Measurements from ENCODE around the gene KTI12.

The KTI12 gene

DNA sequence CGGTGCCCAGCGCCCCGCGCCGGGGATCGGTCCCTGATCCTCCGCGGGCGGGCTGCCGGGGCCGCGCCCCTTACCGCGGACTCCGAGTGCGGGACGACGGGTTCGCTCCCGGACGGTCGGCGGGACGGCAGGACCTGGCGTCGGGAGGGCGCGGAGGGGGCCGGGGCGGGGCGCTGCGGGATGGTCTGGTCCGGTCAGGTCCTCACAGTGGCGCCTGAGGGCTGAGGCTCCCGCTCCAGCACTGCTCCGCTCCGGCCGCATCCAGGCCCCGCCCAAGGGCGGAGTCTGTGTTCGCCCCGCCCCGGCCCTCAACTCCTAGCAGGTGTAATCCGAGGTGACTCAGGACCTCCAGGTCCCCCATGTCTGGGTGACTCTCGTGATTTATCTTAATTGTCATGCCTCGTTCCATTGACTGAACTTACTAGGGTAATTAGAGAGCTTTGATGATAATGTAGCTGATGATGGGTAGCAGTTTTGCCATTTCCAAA, 43.1 kb downstream of the KTI12 start, which contains the start of gene RAB3B:
TSS of gene RAB3B (minus strand) at position 223 of the 488 bp plus-strand sequence. CDS start 13,583 bp downstream, outside the sequence.
- H3K4me3 ChIP-seq (ENCODE audit: low read length): peak within 1 kb of the TSS; percentile 81
- DNase-seq: peak; percentile 93
- H4K5ac ChIP-seq (ENCODE audit: low read length): no peak within 1 kb of the TSS
- H3K4me1 ChIP-seq (ENCODE audit: control insufficient read depth, low read depth, low read length): peaks cover 4% of the 10 kb centered on the region
- H2BK15ac ChIP-seq (replicated peaks; ENCODE audit: low read depth): peak within 1 kb of the TSS; percentile 87
- H2BK5ac ChIP-seq (ENCODE audit: low read length): peak within 1 kb of the TSS; percentile 70
- H2AK5ac ChIP-seq (ENCODE audit: low read length): no peak within 1 kb of the TSS
- peak within 1 kb of the TSS; percentile 78 for H3K4me2 ChIP-seq (ENCODE audit: low read length)
- peak within 1 kb of the TSS; percentile 94 for H3K18ac ChIP-seq (ENCODE audit: low read length)
- peak within 1 kb of the TSS; percentile 75 for H2BK120ac ChIP-seq (ENCODE audit: low read depth, low read length)
- no CpG with 5 or more reads among the region's 46 CpGs for WGBS (ENCODE audit: extremely low coverage, insufficient coverage, low lambda C conversion rate)
- H3K36me3 ChIP-seq (ENCODE audit: control insufficient read depth, insufficient read depth, low read length): peaks cover 1% of the 10 kb centered on the region
- peak within 1 kb of the TSS; percentile 88 for H3K9ac ChIP-seq (ENCODE audit: low read length)
- peaks cover 10% of the 10 kb centered on the region for H3K79me2 ChIP-seq (ENCODE audit: control insufficient read depth, insufficient read depth, low read length)
- no peaks in the 10 kb centered on the region for H3K27me3 ChIP-seq (ENCODE audit: insufficient read depth, low read length, poor library complexity)
- no peak within 1 kb of the TSS for H4K8ac ChIP-seq (ENCODE audit: low read depth, low read length)
- peaks cover 10% of the 10 kb centered on the region for H3K79me1 ChIP-seq (ENCODE audit: low read length)
- peak within 1 kb of the TSS; percentile 65 for H3K4ac ChIP-seq (ENCODE audit: low read depth, low read length)
- H3K56ac ChIP-seq (ENCODE audit: low read length): peak within 1 kb of the TSS; percentile 91
- H3K27ac ChIP-seq (ENCODE audit: low read depth, low read length): peak within 1 kb of the TSS; percentile 49
- H3K23ac ChIP-seq (ENCODE audit: low read length): no peak within 1 kb of the TSS

DNA sequence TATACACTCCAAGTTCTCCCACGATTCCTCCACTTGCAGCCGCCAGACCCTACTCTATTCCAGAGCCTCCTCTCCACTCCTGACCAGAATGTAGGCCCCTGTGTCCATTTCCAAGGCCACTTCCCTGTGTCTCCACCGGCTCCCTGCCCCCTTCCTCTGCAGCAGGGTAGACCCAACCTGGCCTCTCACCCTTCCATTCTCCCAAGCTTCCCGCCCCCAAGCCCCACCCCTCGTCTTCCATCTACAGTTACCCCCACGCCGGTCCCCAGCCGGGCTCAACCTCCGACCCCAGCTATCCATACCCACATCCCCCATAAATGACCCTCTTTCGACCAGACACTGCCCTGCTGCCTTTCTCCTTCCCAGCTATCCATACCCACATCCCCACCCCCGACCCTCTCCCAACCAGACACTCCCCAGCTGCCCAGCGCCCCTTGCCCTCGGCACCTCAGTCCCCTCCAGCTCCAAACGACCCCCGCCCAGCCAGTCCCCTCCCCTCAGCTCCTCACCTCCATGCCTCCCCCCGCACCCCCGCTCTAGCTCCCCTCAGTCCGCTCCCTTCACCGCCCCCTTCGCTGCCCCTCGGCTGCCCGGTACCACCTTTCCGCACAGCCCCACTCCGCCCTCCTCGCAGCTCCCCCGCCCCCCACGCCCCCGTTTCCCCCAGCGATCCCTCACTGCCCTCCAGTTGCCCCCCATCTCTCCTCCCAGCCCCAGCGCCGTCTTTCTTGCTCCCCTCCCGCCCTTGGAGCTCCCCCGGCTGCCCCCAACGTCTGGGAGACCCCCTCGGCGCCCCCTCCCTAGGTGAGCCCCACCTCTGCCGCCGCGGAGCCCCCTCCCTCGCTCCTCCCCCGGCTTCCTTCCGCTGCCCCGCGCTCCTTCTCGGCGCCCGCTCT, 43.8 kb downstream of the KTI12 start:
- Histone ChIP-seq H4K8ac (ENCODE audit: low read depth, low read length) (no peak overlapping the region), H2BK5ac (ENCODE audit: low read length) (peak overlapping the region; percentile 70), H3K9ac (ENCODE audit: low read length) (peak overlapping the region; percentile 88), H3K23ac (ENCODE audit: low read length) (no peak overlapping the region), H3K4me3 (ENCODE audit: low read length) (peak overlapping the region; percentile 81), H3K4me2 (ENCODE audit: low read length) (peak overlapping the region; percentile 78), H2AK5ac (ENCODE audit: low read length) (no peak overlapping the region), H3K4me1 (ENCODE audit: control insufficient read depth, low read depth, low read length) (peaks cover 4% of the 10 kb centered on the region), H3K18ac (ENCODE audit: low read length) (peak overlapping the region; percentile 94), H3K36me3 (ENCODE audit: control insufficient read depth, insufficient read depth, low read length) (peaks cover 1% of the 10 kb centered on the region), H2BK120ac (ENCODE audit: low read depth, low read length) (peak overlapping the region; percentile 75), H3K79me1 (ENCODE audit: low read length) (peaks cover 10% of the 10 kb centered on the region), H3K27ac (ENCODE audit: low read depth, low read length) (peak overlapping the region; percentile 49), H3K27me3 (ENCODE audit: insufficient read depth, low read length, poor library complexity) (no peaks in the 10 kb centered on the region), H3K4ac (ENCODE audit: low read depth, low read length) (peak overlapping the region; percentile 65), H4K5ac (ENCODE audit: low read length) (no peak overlapping the region), H3K79me2 (ENCODE audit: control insufficient read depth, insufficient read depth, low read length) (peaks cover 10% of the 10 kb centered on the region), H3K56ac (ENCODE audit: low read length) (peak overlapping the region; percentile 91), H2BK15ac (replicated peaks; ENCODE audit: low read depth) (peak overlapping the region; percentile 87)
- no CpG with 5 or more reads among the region's 47 CpGs for WGBS (ENCODE audit: extremely low coverage, insufficient coverage, low lambda C conversion rate)
- DNase-seq: peak; percentile 25

DNA sequence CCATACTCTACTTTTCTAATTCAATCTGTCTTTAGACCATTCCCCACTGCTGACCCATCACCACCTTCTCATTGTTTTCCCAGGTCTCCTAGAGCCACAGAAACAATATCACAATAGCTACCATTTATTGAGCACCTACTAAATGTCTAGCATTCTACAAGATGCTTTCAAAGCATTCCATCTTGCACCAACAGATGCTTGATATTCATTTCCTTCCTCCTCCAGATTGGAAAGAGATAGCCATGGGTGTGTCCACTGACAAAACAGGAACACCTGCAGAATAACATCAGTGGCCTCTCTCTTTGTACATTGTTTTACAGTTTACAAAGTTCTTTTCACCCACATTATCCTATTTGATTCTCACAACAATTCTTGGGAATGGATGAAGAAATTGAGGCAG, 45.4 kb downstream of the KTI12 start:
- H3K4ac ChIP-seq (ENCODE audit: low read depth, low read length): no peak overlapping the region

DNA sequence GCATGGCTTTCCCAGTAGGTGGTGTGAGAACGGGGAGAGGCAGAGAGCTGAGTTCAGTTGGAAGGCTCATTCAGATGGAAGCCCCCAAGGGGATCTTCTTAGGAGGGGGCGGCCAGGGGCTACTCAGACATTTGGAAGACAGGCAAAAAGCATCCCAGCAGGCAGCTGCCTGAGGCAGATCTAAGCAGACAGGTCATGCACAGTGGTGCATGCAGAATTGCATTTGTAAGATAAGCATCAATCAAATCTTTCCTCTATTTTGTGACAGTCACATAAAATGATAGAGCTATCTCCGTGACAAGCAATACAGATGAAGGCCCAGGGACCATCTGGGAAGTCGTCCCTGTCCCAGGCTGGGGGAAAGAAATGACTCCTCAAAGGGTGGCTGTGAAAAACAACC, 46.9 kb downstream of the KTI12 start:
- Histone ChIP-seq H2BK15ac (replicated peaks; ENCODE audit: low read depth) (no peak overlapping the region), H2AK5ac (ENCODE audit: low read length) (no peak overlapping the region), H3K27me3 (ENCODE audit: insufficient read depth, low read length, poor library complexity) (no peaks in the 10 kb centered on the region), H3K79me2 (ENCODE audit: control insufficient read depth, insufficient read depth, low read length) (peaks cover 10% of the 10 kb centered on the region), H2BK5ac (ENCODE audit: low read length) (no peak overlapping the region), H4K8ac (ENCODE audit: low read depth, low read length) (no peak overlapping the region), H4K5ac (ENCODE audit: low read length) (no peak overlapping the region), H3K36me3 (ENCODE audit: control insufficient read depth, insufficient read depth, low read length) (peaks cover 1% of the 10 kb centered on the region), H3K79me1 (ENCODE audit: low read length) (peaks cover 10% of the 10 kb centered on the region), H3K56ac (ENCODE audit: low read length) (no peak overlapping the region), H3K4me3 (ENCODE audit: low read length) (no peak overlapping the region), H3K4me2 (ENCODE audit: low read length) (no peak overlapping the region), H2BK120ac (ENCODE audit: low read depth, low read length) (no peak overlapping the region), H3K27ac (ENCODE audit: low read depth, low read length) (no peak overlapping the region), H3K18ac (ENCODE audit: low read length) (no peak overlapping the region), H3K4me1 (ENCODE audit: control insufficient read depth, low read depth, low read length) (peaks cover 4% of the 10 kb centered on the region), H3K23ac (ENCODE audit: low read length) (no peak overlapping the region), H3K4ac (ENCODE audit: low read depth, low read length) (no peak overlapping the region), H3K9ac (ENCODE audit: low read length) (no peak overlapping the region)
- DNase-seq: no peak
- no CpG with 5 or more reads among the region's 4 CpGs for WGBS (ENCODE audit: extremely low coverage, insufficient coverage, low lambda C conversion rate)

More for the DNA sequence above, 45.4 kb downstream of the KTI12 start:
- peaks cover 4% of the 10 kb centered on the region for H3K4me1 ChIP-seq (ENCODE audit: control insufficient read depth, low read depth, low read length)
- H2BK15ac ChIP-seq (replicated peaks; ENCODE audit: low read depth): no peak overlapping the region
- no peaks in the 10 kb centered on the region for H3K27me3 ChIP-seq (ENCODE audit: insufficient read depth, low read length, poor library complexity)
- H3K27ac ChIP-seq (ENCODE audit: low read depth, low read length): no peak overlapping the region
- H3K4me3 ChIP-seq (ENCODE audit: low read length): no peak overlapping the region
- no peak overlapping the region for H3K56ac ChIP-seq (ENCODE audit: low read length)
- no peak overlapping the region for H3K9ac ChIP-seq (ENCODE audit: low read length)
- H3K23ac ChIP-seq (ENCODE audit: low read length): no peak overlapping the region
- H2BK120ac ChIP-seq (ENCODE audit: low read depth, low read length): no peak overlapping the region
- peaks cover 10% of the 10 kb centered on the region for H3K79me1 ChIP-seq (ENCODE audit: low read length)
- peaks cover 10% of the 10 kb centered on the region for H3K79me2 ChIP-seq (ENCODE audit: control insufficient read depth, insufficient read depth, low read length)
- no peak for DNase-seq
- H3K18ac ChIP-seq (ENCODE audit: low read length): no peak overlapping the region
- H4K5ac ChIP-seq (ENCODE audit: low read length): no peak overlapping the region
- no peak overlapping the region for H3K4me2 ChIP-seq (ENCODE audit: low read length)
- H2AK5ac ChIP-seq (ENCODE audit: low read length): no peak overlapping the region
- H4K8ac ChIP-seq (ENCODE audit: low read depth, low read length): no peak overlapping the region
- no peak overlapping the region for H2BK5ac ChIP-seq (ENCODE audit: low read length)
- peaks cover 1% of the 10 kb centered on the region for H3K36me3 ChIP-seq (ENCODE audit: control insufficient read depth, insufficient read depth, low read length)

DNA sequence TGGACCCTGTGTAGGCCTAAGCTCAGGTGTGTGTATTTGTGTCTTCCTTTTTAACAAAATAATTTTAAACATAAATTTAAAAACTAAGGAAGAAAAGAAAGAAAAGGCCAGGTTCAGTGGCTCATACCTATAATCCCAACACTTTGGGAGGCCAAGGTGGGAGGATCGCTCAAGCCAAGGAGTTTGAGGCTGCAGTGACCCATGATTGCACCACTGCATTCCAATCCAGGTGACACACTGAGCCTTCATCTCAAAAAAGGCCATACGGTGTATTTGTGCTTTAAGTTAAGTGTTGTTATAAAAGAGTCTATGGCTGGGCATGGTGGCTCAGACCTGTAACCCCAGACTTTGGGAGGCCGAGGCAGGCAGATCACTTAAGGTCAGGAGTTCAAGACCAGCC, 51.4 kb downstream of the KTI12 start:
- H3K56ac ChIP-seq (ENCODE audit: low read length): no peak overlapping the region
- peaks cover 5% of the 10 kb centered on the region for H3K36me3 ChIP-seq (ENCODE audit: control insufficient read depth, insufficient read depth, low read length)
- peaks cover 6% of the 10 kb centered on the region for H3K79me1 ChIP-seq (ENCODE audit: low read length)
- no peak overlapping the region for H2BK120ac ChIP-seq (ENCODE audit: low read depth, low read length)
- no peak overlapping the region for H3K18ac ChIP-seq (ENCODE audit: low read length)
- H3K4me2 ChIP-seq (ENCODE audit: low read length): no peak overlapping the region
- no peak overlapping the region for H4K5ac ChIP-seq (ENCODE audit: low read length)
- no peaks in the 10 kb centered on the region for H3K79me2 ChIP-seq (ENCODE audit: control insufficient read depth, insufficient read depth, low read length)
- no peak overlapping the region for H3K9ac ChIP-seq (ENCODE audit: low read length)
- H3K27me3 ChIP-seq (ENCODE audit: insufficient read depth, low read length, poor library complexity): no peaks in the 10 kb centered on the region
- DNase-seq: no peak
- no CpG with 5 or more reads among the region's 3 CpGs for WGBS (ENCODE audit: extremely low coverage, insufficient coverage, low lambda C conversion rate)
- H3K23ac ChIP-seq (ENCODE audit: low read length): no peak overlapping the region
- no peak overlapping the region for H3K4me3 ChIP-seq (ENCODE audit: low read length)
- no peak overlapping the region for H2AK5ac ChIP-seq (ENCODE audit: low read length)
- no peak overlapping the region for H3K27ac ChIP-seq (ENCODE audit: low read depth, low read length)
- no peak overlapping the region for H3K4ac ChIP-seq (ENCODE audit: low read depth, low read length)
- no peak overlapping the region for H4K8ac ChIP-seq (ENCODE audit: low read depth, low read length)
- peaks cover 2% of the 10 kb centered on the region for H3K4me1 ChIP-seq (ENCODE audit: control insufficient read depth, low read depth, low read length)
- H2BK5ac ChIP-seq (ENCODE audit: low read length): no peak overlapping the region
- no peak overlapping the region for H2BK15ac ChIP-seq (replicated peaks; ENCODE audit: low read depth)
